GM23338 (cell line): Measurements from ENCODE around the gene UBL3. TPM values are rescaled to one million over a fixed set of nuclear protein-coding genes. Genes with fewer than 3 reads are reported as not detected.

Experiments
- ATAC-seq: fragments of 200-7000 bp; cut with Tn5 transposase; 3 replicates; pipeline ENCODE4 v1.9.1; 2020
- DNase-seq: peaks from one replicate; pipeline ENCODE4 v3.0.0-alpha.2; 2015; ENCODE audit warnings: low spot score
- H2AFZ ChIP-seq: fragments of 200-600 bp; sonication (generic); 2 replicates; pipeline ENCODE4 v1.8.0; 2016; ENCODE audit warnings: antibody characterized with exemption, mild to moderate bottlenecking, moderate library complexity
- H3F3A ChIP-seq: fragments of 200-600 bp; sonication (generic); replicated peaks from 2 replicates; pipeline ENCODE4 v1.8.0; 2017; ENCODE audit warnings: antibody characterized with exemption, mixed run types, low read depth
- H3K27ac ChIP-seq: fragments of 200-600 bp; sonication (generic); 2 replicates; pipeline ENCODE4 v1.6.1; 2016; ENCODE audit warnings: low read depth
- H3K27me3 ChIP-seq: fragments of 200-600 bp; sonication (generic); 2 replicates; pipeline ENCODE4 v1.8.0; 2016; ENCODE audit warnings: mild to moderate bottlenecking, mixed run types, moderate library complexity; ENCODE audit not compliant: insufficient read depth
- H3K36me3 ChIP-seq: fragments of 200-600 bp; sonication (generic); 2 replicates; pipeline ENCODE4 v1.8.0; 2016; ENCODE audit warnings: mild to moderate bottlenecking; ENCODE audit not compliant: insufficient read depth
- H3K4me1 ChIP-seq: fragments of 200-600 bp; sonication (generic); 2 replicates; pipeline ENCODE4 v1.8.0; 2016; ENCODE audit warnings: mild to moderate bottlenecking, moderate library complexity; ENCODE audit not compliant: insufficient read depth
- H3K4me2 ChIP-seq: fragments of 200-600 bp; sonication (generic); 2 replicates; pipeline ENCODE4 v1.7.1; 2017; ENCODE audit warnings: mixed run types
- H3K4me3 ChIP-seq: fragments of 200-600 bp; sonication (generic); 2 replicates; pipeline ENCODE4 v1.6.1; 2016; ENCODE audit warnings: mixed run types
- H3K79me2 ChIP-seq: fragments of 200-600 bp; sonication (generic); replicated peaks from 2 replicates; pipeline ENCODE4 v1.8.0; 2017; ENCODE audit warnings: mild to moderate bottlenecking; ENCODE audit not compliant: insufficient read depth
- H3K9me2 ChIP-seq: fragments of 200-600 bp; sonication (generic); 2 replicates; pipeline ENCODE4 v1.8.0; 2017; ENCODE audit not compliant: insufficient read depth
- H4K20me1 ChIP-seq: fragments of 200-600 bp; sonication (generic); replicated peaks from 2 replicates; pipeline ENCODE4 v1.8.0; 2017; ENCODE audit warnings: mild to moderate bottlenecking; ENCODE audit not compliant: insufficient read depth
- H3K27ac Mint-ChIP-seq: 2 replicates; pipeline ENCODE4 v1.8.0; 2020; ENCODE audit warnings: inconsistent platforms, mild to moderate bottlenecking, moderate library complexity, mixed read lengths
- H3K27me3 Mint-ChIP-seq: 3 replicates; pipeline ENCODE4 v1.8.0; 2022; ENCODE audit warnings: low read depth, mild to moderate bottlenecking, moderate library complexity, mixed read lengths, inconsistent platforms; ENCODE audit not compliant: insufficient read depth, poor library complexity
- H3K36me3 Mint-ChIP-seq: 3 replicates; pipeline ENCODE4 v1.8.0; 2021; ENCODE audit warnings: low read depth, mild to moderate bottlenecking, inconsistent platforms, moderate library complexity, mixed read lengths
- H3K4me1 Mint-ChIP-seq: 3 replicates; pipeline ENCODE4 v1.8.0; 2020; ENCODE audit warnings: mild to moderate bottlenecking, inconsistent platforms, mixed read lengths
- H3K4me3 Mint-ChIP-seq: 3 replicates; pipeline ENCODE4 v1.8.0; 2021; ENCODE audit warnings: moderate library complexity, mild to moderate bottlenecking, inconsistent platforms, mixed read lengths
- H3K9me3 Mint-ChIP-seq: 3 replicates; pipeline ENCODE4 v1.8.0; 2020; ENCODE audit warnings: moderate library complexity, mild to moderate bottlenecking, inconsistent platforms, mixed read lengths
- CREB1 ChIP-seq: fragments of 250-450 bp; sonication (Bioruptor Pico); IDR thresholded peaks from 2 replicates; pipeline ENCODE4 v1.5.0; 2020; ENCODE audit warnings: low read depth, mild to moderate bottlenecking, moderate library complexity
- EZH2 ChIP-seq: fragments of 200-600 bp; sonication (generic); IDR thresholded peaks from one replicate; pipeline ENCODE4 v1.8.0; 2017; ENCODE audit warnings: antibody characterized with exemption, mild to moderate bottlenecking, low read depth; ENCODE audit not compliant: unreplicated experiment
- EZH2phosphoT487 ChIP-seq: fragments of 200-600 bp; sonication (generic); IDR thresholded peaks from one replicate; pipeline ENCODE4 v1.8.1; 2018; ENCODE audit warnings: antibody characterized with exemption; ENCODE audit not compliant: unreplicated experiment
- JUNB ChIP-seq: IDR thresholded peaks from one replicate; pipeline ENCODE4 v1.6.1; 2016; ENCODE audit warnings: antibody characterized with exemption; ENCODE audit not compliant: unreplicated experiment
- NANOG ChIP-seq: IDR thresholded peaks from 2 replicates; pipeline ENCODE4 v1.6.1; 2016; ENCODE audit warnings: antibody characterized with exemption, borderline replicate concordance
- POLR2AphosphoS5 ChIP-seq: IDR thresholded peaks from 2 replicates; pipeline ENCODE4 v1.6.1; 2016; ENCODE audit warnings: antibody characterized with exemption, low read depth
- REST ChIP-seq: IDR thresholded peaks from one replicate; pipeline ENCODE4 v1.6.1; 2018; ENCODE audit warnings: antibody characterized with exemption; ENCODE audit not compliant: unreplicated experiment
- STAT1 ChIP-seq: IDR thresholded peaks from one replicate; pipeline ENCODE4 v1.6.1; 2016; ENCODE audit warnings: antibody characterized with exemption; ENCODE audit not compliant: unreplicated experiment
- ZNF114 ChIP-seq: fragments of 250-450 bp; sonication (Bioruptor Pico); IDR thresholded peaks from 2 replicates; pipeline ENCODE4 v1.5.0; 2020; ENCODE audit warnings: mild to moderate bottlenecking, moderate library complexity
- ZNF331 ChIP-seq: fragments of 250-450 bp; sonication (Bioruptor Pico); IDR thresholded peaks from 2 replicates; pipeline ENCODE4 v1.5.0; 2020; ENCODE audit warnings: low read depth, mild to moderate bottlenecking, moderate library complexity
- polyA plus RNA-seq: library from polyadenylated mRNA; unstranded; fragments of >200 nt; fragmentation: Nextera tagmentation; extraction: Ambion mirVana; gene quantifications from 2 replicates; pipeline ENCODE4 v1.2.1, GENCODE V29; 2016
- total RNA-seq: library from RNA; depleted of rRNA; stranded (reverse); fragments of >200 nt; shearing (Covaris generic); gene quantifications from 2 replicates; pipeline ENCODE4 v1.2.3, GENCODE V29; 2014

UBL3 gene
- total and polyA plus RNA-seq, 2 experiments from 2014 or later: 9.7 to 21.1 TPM

DNA sequence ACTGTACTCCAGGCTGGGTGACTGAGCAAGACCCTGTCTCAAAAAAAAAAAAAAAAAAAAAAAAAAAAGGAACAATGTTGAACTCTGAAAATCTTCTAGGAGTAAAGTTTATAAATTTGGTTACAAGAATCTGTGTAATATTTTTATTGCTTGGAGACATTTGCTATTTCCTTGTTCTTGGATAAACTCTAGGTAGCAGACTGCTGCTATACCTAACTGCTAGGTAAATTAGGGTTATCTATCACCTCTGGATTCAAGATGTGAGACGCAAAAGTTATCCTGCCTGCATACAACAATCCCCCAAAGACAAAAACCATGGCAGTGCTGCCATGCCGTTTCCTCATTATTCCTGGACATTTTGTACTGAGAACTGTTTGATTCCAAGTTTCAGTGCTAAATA, 33.7 kb downstream of the UBL3 start:
- Histone ChIP-seq H4K20me1 (0 out of 2 replicates have a peak, but pooled peaks cover 6% of the 10 kb centered on the region), H2AFZ (no peak overlapping the region), H3K36me3 (no peaks in the 10 kb centered on the region), H3K27ac (no peak overlapping the region), H3F3A (no peaks in the 10 kb centered on the region), H3K4me2 (no peak overlapping the region), H3K9me2 (no peaks in the 10 kb centered on the region), H3K79me2 (peaks cover 89% of the 10 kb centered on the region), H3K4me3 (no peak overlapping the region), H3K27me3 (no peaks in the 10 kb centered on the region), H3K4me1 (peaks cover 16% of the 10 kb centered on the region)
- H3K9me3 Mint-ChIP-seq: no peaks in the 10 kb centered on the region
- H3K4me3 Mint-ChIP-seq: no peak overlapping the region
- peaks cover 29% of the 10 kb centered on the region for H3K4me1 Mint-ChIP-seq
- TF ChIP-seq ZNF331 (CRISPR knock-in tag) (no peak), NANOG (no peak), REST (no peak), STAT1 (no peak), POLR2AphosphoS5 (no peak), EZH2 (no peak), CREB1 (no peak), ZNF114 (no peak)
- H3K36me3 Mint-ChIP-seq: no peaks in the 10 kb centered on the region
- ATAC-seq: no peak
- DNase-seq: no peak
- no peaks in the 10 kb centered on the region for H3K27me3 Mint-ChIP-seq
- H3K27ac Mint-ChIP-seq: peak overlapping the region; percentile 8; the same call in 1 of the 2 replicates

DNA sequence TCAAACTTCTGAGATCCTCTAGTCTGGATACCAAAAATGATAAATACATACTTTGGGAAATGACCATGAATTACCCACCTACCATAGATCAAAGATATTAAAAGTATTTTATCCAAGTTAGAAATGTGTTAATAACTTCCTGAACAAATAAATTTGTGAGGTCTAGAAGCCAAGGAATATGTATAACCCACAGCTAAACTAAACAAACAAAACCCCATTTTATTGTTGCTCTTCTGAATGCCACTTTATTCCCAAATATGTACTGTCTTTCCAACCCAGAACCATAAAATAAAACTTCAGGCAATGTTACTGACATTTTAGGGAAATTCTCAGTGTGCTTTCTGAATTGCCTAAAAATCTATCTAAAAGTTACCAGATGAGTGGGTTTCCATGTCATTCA, 35.1 kb downstream of the UBL3 start:
- Histone ChIP-seq H3F3A (no peaks in the 10 kb centered on the region), H4K20me1 (0 out of 2 replicates have a peak, but pooled peaks cover 6% of the 10 kb centered on the region), H2AFZ (no peak overlapping the region), H3K4me3 (no peak overlapping the region), H3K4me1 (peaks cover 16% of the 10 kb centered on the region), H3K27me3 (no peaks in the 10 kb centered on the region), H3K9me2 (no peaks in the 10 kb centered on the region), H3K27ac (no peak overlapping the region), H3K4me2 (no peak overlapping the region), H3K79me2 (peaks cover 91% of the 10 kb centered on the region), H3K36me3 (no peaks in the 10 kb centered on the region)
- Mint-ChIP-seq H3K9me3 (no peaks in the 10 kb centered on the region), H3K4me1 (peaks cover 29% of the 10 kb centered on the region), H3K4me3 (no peak overlapping the region), H3K27ac (no peak overlapping the region; the same call in 1 of the 2 replicates), H3K36me3 (no peaks in the 10 kb centered on the region), H3K27me3 (no peaks in the 10 kb centered on the region)
- DNase-seq (no peak), ATAC-seq (no peak)
- TF ChIP-seq EZH2phosphoT487 (no peak), ZNF331 (CRISPR knock-in tag) (no peak), ZNF114 (no peak), JUNB (no peak), REST (no peak), CREB1 (no peak), POLR2AphosphoS5 (no peak)
